Esophagus squamous epithelium (tissue), 4 donors: ENCODE results near the gene BCL2L13.

Source experiments
- CTCF ChIP-seq, 6 experiments: fragments of 450-650 bp in 4 of 6; fragments of 200-600 bp in 2 of 6; sonication (generic) in 2 of 6; IDR thresholded peaks; one replicate each; pipeline ENCODE4 v1.5.1; 2016 to 2019; ENCODE audit warnings: antibody characterized with exemption in 6 of 6, mild to moderate bottlenecking in 4 of 6, moderate library complexity in 4 of 6
- POLR2A ChIP-seq, 4 donors: fragments of 450-650 bp; IDR thresholded peaks; one replicate each; pipeline ENCODE4 v1.6.1; 2017; ENCODE audit warnings: antibody characterized with exemption in 4 of 4, mild to moderate bottlenecking in 4 of 4, moderate library complexity in 3 of 4

- TF ChIP-seq CTCF (IDR thresholded peaks at IDR 0.05) (no peak), POLR2A (IDR thresholded peaks at IDR 0.05) (no peak)
Measured at GRCh38 chr22:17700778-17701177, 62.2 kb downstream of the BCL2L13 start.
